Rectal smooth muscle tissue (tissue), 1 donor: ENCODE data around the gene PKP2.

Experiments used
- H3K27ac ChIP-seq: one replicate; pipeline ENCODE4 v1.7.0; 2013; ENCODE audit warnings: low read depth, low read length, inconsistent platforms
- H3K27me3 ChIP-seq: one replicate; pipeline ENCODE4 v1.7.0; 2013; ENCODE audit warnings: low read length; ENCODE audit not compliant: control insufficient read depth, insufficient read depth
- H3K36me3 ChIP-seq: one replicate; pipeline ENCODE4 v1.7.0; 2013; ENCODE audit warnings: low read length; ENCODE audit not compliant: control insufficient read depth, insufficient read depth
- H3K4me1 ChIP-seq: one replicate; pipeline ENCODE4 v1.7.0; 2013; ENCODE audit warnings: low read length; ENCODE audit not compliant: control insufficient read depth, insufficient read depth
- H3K4me3 ChIP-seq: one replicate; pipeline ENCODE4 v1.7.0; 2013; ENCODE audit warnings: low read length
- H3K9ac ChIP-seq: one replicate; pipeline ENCODE4 v1.7.0; 2013; ENCODE audit warnings: low read length

The PKP2 gene

GRCh38 chr12:32843528-32844095 is 53.0 kb downstream of the PKP2 start:
- no peak overlapping the region for H3K9ac ChIP-seq
- no peak overlapping the region for H3K4me3 ChIP-seq
- H3K27ac ChIP-seq, result no peak overlapping the region
- H3K36me3 ChIP-seq, result no peaks in the 10 kb centered on the region
- no peaks in the 10 kb centered on the region for H3K4me1 ChIP-seq
- H3K27me3 ChIP-seq, result no peaks in the 10 kb centered on the region

DNA sequence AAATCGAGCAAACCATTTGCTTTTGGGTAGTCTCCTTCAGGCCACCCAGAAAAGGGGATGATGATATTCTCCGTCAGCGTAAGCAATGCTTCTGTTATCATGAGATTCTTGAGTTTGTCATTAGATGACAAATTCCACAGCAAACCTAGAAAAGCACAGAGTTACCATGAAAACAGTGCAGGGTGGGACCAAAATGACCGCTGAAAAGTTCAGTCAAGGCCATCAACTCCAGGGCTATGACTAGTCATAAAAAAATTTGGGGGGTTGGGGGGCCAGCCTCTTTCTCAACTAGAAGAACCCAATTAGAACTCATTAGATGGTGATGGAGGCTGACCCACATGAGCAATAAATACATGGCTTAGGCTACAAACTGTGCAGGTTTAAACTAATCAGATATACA is 55.5 kb downstream of the PKP2 start:
- H3K27ac ChIP-seq, result no peak overlapping the region
- no peaks in the 10 kb centered on the region for H3K4me1 ChIP-seq
- H3K27me3 ChIP-seq, result no peaks in the 10 kb centered on the region
- H3K4me3 ChIP-seq, result no peak overlapping the region
- peaks cover 2% of the 10 kb centered on the region for H3K36me3 ChIP-seq
- no peak overlapping the region for H3K9ac ChIP-seq

DNA sequence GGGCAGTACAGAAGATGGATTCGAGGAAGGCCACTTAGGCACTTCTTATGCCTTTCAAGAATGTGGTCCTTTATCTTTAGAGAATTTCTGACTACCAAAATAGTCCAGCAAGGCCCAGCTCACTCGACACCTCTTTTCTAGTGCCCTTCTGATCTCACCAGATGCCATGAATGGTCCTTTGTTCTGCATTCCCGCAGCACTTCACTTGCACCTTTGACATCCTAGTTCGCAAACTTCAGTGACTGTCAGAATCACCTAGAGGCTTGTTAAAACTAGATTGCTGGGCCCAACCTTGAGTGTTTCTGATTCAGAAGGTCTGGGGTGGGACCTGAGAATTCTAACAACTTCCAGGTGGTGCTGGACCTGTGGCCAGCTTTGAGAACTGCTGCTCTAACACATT is 56.7 kb downstream of the PKP2 start:
- Histone ChIP-seq H3K4me1 (no peaks in the 10 kb centered on the region), H3K27ac (no peak overlapping the region), H3K27me3 (no peaks in the 10 kb centered on the region), H3K4me3 (no peak overlapping the region), H3K36me3 (peaks cover 2% of the 10 kb centered on the region), H3K9ac (no peak overlapping the region)

DNA sequence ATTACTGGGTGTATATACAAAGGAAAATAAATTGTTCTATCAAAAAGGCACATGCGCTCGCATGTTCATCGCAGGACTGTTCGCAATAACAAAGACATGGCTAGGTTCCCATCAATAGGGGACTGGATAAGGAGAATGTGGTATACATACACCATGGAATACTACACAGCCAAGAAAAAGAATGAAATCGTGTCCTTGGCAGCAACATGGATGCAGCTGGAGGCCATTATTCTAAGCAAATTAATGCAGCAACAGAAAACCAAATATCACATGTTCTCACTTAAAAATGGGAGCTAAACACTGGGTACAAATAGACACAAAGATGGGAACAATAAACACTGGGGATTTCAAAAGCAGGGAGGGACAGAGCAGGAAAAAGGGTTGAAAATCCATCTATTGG is 58.6 kb downstream of the PKP2 start:
- no peaks in the 10 kb centered on the region for H3K4me1 ChIP-seq
- H3K27ac ChIP-seq, result no peak overlapping the region
- no peaks in the 10 kb centered on the region for H3K27me3 ChIP-seq
- no peak overlapping the region for H3K9ac ChIP-seq
- H3K4me3 ChIP-seq, result no peak overlapping the region
- peaks cover 2% of the 10 kb centered on the region for H3K36me3 ChIP-seq

DNA sequence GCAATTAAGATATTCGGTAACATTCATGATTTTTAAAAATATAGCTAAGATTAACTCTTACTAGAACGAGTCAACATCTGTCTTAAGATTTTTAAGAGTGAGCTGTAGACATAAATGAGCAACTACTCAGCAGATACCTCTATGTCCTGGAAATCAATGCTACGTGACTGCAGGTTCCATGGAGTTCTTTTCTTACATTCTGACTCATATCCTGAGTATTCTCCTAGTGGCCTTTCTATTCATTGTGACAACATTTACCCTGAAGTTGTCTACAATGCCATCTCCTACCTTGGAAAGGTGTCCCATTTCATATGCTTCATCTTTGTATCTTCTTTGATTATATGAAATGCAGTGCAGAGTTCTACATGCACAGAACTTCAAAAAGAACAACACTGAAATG is 59.9 kb downstream of the PKP2 start:
- Histone ChIP-seq H3K4me1 (no peaks in the 10 kb centered on the region), H3K27me3 (no peaks in the 10 kb centered on the region), H3K36me3 (peaks cover 2% of the 10 kb centered on the region), H3K4me3 (no peak overlapping the region), H3K27ac (no peak overlapping the region), H3K9ac (no peak overlapping the region)

GRCh38 chr12:32834122-32834521 is 62.5 kb downstream of the PKP2 start:
- H3K4me3 ChIP-seq, result no peak overlapping the region
- no peak overlapping the region for H3K27ac ChIP-seq
- H3K4me1 ChIP-seq, result no peaks in the 10 kb centered on the region
- H3K9ac ChIP-seq, result no peak overlapping the region
- H3K36me3 ChIP-seq, result peaks cover 2% of the 10 kb centered on the region
- H3K27me3 ChIP-seq, result no peaks in the 10 kb centered on the region

DNA sequence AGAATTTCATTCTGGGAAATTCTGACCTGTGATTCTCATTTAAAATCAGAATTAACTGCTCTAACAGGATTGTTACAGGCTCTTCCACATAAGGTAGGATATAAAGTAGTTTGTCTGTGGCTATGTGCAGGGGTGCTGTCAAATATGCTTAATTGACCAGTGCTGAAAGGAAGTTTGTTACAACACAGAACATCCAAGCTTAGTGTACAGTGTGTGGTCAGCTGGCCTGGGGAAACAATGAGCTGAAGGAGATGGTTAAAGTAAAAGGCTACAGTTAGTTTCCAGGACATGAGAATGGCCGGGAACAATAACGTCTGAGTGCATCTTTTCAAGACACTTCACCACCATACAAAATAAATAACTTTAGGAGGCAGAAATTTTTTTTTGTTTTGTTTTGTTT is 68.0 kb downstream of the PKP2 start:
- no peaks in the 10 kb centered on the region for H3K27me3 ChIP-seq
- no peak overlapping the region for H3K9ac ChIP-seq
- no peak overlapping the region for H3K4me3 ChIP-seq
- no peaks in the 10 kb centered on the region for H3K36me3 ChIP-seq
- no peaks in the 10 kb centered on the region for H3K4me1 ChIP-seq
- no peak overlapping the region for H3K27ac ChIP-seq

- no peak overlapping the region for H3K27ac ChIP-seq
- no peaks in the 10 kb centered on the region for H3K4me1 ChIP-seq
- H3K9ac ChIP-seq, result no peak overlapping the region
- no peaks in the 10 kb centered on the region for H3K27me3 ChIP-seq
- H3K36me3 ChIP-seq, result no peaks in the 10 kb centered on the region
- no peak overlapping the region for H3K4me3 ChIP-seq
Measured at GRCh38 chr12:32828120-32828519, 68.5 kb downstream of the PKP2 start.

DNA sequence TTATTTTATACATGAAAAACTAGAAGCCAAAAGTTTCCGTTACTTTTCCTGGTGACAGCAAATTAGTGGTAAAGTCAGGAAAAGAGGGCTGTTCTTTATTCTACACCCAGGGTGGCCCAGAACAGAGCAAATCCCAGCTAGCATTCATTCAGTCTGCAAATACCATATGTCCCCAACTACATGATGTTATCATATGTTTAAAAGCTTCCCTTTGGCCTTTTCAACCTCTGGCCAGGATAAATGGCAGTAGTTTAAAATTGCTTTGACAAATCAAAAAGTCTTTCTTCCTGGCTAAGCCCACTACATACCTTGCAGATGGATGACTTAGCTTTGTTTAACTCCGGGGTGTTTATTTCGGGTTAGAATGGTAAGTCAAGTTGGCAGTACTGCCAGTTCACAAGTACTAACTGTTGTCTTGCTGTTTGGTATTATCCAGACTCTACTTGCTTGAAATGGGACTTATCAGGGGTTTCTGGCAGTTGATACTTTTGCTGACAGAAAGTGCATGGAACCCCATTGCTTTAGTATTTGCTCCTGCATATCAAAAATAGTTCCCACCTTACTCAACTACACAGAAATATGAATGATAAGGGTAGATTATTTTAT is 69.7 kb downstream of the PKP2 start:
- Histone ChIP-seq H3K27me3 (no peaks in the 10 kb centered on the region), H3K9ac (no peak overlapping the region), H3K4me3 (no peak overlapping the region), H3K27ac (no peak overlapping the region), H3K36me3 (no peaks in the 10 kb centered on the region), H3K4me1 (no peaks in the 10 kb centered on the region)

- Histone ChIP-seq H3K9ac (no peak overlapping the region), H3K27ac (no peak overlapping the region), H3K27me3 (no peaks in the 10 kb centered on the region), H3K4me3 (no peak overlapping the region), H3K4me1 (no peaks in the 10 kb centered on the region), H3K36me3 (no peaks in the 10 kb centered on the region)
Measured at GRCh38 chr12:32824596-32824995, 72.0 kb downstream of the PKP2 start.

GRCh38 chr12:32822344-32822743 is 74.2 kb downstream of the PKP2 start:
- no peaks in the 10 kb centered on the region for H3K27me3 ChIP-seq
- no peak overlapping the region for H3K4me3 ChIP-seq
- no peaks in the 10 kb centered on the region for H3K4me1 ChIP-seq
- H3K27ac ChIP-seq, result no peak overlapping the region
- H3K9ac ChIP-seq, result no peak overlapping the region
- H3K36me3 ChIP-seq, result no peaks in the 10 kb centered on the region

DNA sequence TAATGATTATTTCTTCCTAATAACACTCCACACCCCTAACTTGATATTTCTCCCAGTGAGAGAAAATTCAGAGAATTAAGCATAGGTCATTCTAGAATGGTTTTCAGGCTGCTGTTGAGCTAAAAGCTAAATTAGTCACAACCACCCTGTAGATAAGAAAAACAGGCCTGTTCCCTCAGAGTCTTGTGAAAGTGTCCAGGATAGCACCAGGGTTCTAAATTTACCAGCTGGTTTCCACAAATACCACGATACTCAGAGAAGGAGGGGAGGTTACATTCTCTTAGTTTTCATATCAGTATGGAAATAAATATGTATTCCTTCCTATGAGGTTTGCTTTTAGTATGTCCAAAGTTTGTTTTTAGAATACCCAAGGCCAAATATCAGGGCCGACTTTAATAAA is 74.9 kb downstream of the PKP2 start:
- Histone ChIP-seq H3K27ac (no peak overlapping the region), H3K27me3 (no peaks in the 10 kb centered on the region), H3K36me3 (no peaks in the 10 kb centered on the region), H3K4me1 (no peaks in the 10 kb centered on the region), H3K9ac (no peak overlapping the region), H3K4me3 (no peak overlapping the region)

DNA sequence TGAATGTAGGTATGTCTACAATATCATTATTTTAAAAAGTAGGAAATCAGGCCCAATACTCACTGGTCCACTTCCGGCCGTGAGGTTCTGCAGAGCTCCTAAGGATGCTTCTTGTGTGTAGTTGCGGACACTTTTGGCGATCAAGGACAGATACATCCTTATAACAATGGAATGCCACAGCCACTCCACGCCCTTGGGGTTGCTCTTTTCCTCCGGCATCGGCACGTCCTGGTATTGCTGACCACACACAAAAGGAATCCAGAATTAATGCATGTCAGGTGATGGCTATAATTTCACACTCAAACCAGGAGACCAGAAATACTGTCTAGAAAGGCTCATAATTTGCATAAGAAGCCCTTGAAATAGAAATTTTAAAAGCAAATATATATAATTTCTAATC is 75.3 kb downstream of the PKP2 start:
- Histone ChIP-seq H3K27me3 (no peaks in the 10 kb centered on the region), H3K36me3 (no peaks in the 10 kb centered on the region), H3K9ac (no peak overlapping the region), H3K27ac (no peak overlapping the region), H3K4me1 (no peaks in the 10 kb centered on the region), H3K4me3 (no peak overlapping the region)
